ENCODE data around the gene CNGB1.

The CNGB1 gene

DNA sequence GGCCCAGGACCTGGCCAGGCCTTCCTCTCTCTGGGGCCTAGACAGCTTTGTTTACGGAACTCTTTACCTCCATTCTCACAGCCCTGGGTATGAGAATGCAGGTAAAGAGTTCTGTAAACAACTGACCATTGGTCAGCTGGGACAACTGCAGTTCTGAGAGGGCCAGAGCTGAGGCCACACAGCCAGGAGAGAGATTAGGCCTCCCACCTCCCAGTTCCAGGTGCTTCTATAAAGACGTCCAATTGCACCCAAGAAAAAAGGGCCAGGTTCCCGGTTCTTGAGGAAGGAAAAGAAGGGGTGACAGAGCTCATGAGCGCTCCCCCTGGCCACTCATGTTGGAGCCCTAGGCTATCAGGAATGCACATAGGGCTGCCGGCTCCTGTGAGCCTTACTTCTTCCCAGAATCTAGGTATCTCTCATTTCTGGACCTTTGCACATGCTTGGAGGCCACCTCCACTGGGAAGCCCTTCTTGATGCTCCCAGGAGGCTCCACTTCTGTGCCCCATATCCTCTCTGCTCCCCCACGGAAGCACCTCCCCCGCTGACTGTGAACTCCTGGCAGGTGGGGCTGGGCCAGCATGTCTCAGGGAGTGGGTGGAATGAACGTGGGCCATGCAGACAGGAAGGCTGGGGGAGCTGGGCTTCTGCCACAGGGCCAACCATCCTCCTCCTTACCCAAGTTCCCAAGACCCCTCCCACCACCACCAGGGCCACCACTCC, 13.1 kb downstream of the CNGB1 start:
- no peak for DNase-seq (ENCODE audit: low spot score)
- TF ChIP-seq, protein P1, sequence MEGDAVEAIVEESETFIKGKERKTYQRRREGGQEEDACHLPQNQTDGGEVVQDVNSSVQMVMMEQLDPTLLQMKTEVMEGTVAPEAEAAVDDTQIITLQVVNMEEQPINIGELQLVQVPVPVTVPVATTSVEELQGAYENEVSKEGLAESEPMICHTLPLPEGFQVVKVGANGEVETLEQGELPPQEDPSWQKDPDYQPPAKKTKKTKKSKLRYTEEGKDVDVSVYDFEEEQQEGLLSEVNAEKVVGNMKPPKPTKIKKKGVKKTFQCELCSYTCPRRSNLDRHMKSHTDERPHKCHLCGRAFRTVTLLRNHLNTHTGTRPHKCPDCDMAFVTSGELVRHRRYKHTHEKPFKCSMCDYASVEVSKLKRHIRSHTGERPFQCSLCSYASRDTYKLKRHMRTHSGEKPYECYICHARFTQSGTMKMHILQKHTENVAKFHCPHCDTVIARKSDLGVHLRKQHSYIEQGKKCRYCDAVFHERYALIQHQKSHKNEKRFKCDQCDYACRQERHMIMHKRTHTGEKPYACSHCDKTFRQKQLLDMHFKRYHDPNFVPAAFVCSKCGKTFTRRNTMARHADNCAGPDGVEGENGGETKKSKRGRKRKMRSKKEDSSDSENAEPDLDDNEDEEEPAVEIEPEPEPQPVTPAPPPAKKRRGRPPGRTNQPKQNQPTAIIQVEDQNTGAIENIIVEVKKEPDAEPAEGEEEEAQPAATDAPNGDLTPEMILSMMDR (IDR thresholded peaks at IDR 0.05; ENCODE audit: extremely low read depth, missing control alignments) = no peak

DNA sequence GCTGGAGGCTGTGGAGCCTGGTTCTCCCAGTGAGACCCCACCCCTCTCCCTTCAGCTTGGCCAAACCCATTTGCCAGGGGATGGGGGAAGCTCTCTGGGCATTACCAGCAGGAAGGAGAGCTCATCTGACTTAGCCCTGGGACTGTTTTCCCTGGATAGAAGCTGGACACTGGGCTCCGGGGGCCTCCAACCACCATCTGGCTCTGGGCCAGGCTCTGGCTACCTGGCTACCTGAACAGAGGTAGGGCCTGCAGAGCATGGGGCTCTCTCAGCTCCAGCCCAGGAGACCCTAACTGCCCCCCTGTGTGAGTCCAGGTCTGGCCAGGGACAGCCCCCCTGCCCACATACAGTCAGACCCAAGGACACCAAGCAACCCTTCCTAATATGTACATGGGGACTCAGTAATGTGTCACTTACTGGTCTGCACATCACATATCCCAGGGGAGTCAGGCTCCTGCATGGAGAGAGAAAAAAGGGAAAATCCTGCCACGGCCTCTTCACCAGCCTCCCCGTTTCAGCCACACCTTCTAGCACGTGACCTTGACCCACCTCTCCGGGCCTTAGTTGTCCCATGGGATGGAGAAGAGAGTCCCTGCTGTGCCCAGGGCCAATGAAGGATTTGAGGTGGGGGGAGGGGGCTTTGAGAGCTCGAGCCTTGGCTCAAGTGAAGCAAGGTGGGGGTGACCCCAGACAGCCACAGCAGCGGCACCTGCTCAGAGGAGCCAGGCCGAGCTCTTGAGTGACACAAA, 13.8 kb downstream of the CNGB1 start:
- DNase-seq (ENCODE audit: low spot score) = no peak
- TF ChIP-seq, protein P1 (IDR thresholded peaks at IDR 0.05; ENCODE audit: extremely low read depth, missing control alignments) = no peak

DNA sequence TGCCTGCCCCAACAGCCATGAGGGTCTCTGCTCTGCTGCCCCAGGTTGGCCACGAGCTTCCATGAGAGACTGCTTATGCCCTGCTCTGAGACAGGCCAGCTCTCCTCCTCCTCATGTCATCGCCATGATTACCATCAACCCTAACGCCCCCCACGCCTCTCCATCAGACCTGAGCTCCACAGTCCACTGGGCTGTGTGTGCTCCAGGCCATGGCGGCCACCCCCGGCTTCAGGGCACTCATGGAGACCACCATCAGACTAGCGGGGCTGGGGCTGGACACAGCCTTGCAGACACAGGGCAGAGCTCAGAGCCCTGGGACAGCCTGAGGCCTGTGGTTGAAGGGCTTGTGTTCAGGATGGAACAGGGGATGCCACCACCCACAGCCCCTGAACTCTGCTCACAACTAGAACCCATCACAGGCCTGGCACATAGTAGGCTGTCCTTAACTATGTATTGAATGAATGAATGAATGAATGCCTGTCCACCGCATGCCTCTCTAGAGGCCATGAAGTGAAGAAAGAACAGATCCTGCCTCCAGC, 14.6 kb downstream of the CNGB1 start:
- DNase-seq (ENCODE audit: low spot score) = no peak
- TF ChIP-seq, protein P1 (IDR thresholded peaks at IDR 0.05; ENCODE audit: extremely low read depth, missing control alignments) = no peak

DNA sequence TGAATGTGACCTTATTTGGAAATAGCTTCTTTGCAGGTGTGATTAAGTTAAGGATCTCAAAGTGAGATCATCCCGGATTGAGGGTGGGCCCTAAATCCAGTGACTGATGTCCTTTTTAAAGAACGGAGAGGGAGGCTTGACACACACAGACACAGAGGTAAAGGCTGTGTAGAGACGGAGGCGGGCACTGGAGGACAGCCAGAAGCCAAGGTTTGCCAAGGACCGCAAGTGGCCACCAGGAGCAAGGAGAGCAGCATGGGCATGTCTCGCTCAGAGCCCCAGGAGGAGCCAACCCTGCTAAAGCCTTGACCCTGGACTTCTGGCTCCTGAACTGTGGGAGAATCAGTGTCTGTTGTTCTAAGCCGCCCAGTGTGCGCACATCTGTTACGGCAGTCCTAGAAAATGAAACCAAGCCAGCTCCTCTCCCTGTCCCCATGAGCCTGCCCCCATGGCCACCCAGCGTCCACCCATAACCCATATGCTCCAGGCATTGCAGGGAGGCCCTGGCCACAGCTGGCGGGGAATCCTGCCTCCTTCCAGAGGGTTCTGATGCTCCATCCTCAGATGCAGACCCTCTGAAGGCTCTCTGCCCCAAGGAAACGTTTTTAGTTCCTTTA, 15.2 kb downstream of the CNGB1 start:
- no peak for DNase-seq (ENCODE audit: low spot score)
- TF ChIP-seq, protein P1 (IDR thresholded peaks at IDR 0.05; ENCODE audit: extremely low read depth, missing control alignments) = no peak

DNA sequence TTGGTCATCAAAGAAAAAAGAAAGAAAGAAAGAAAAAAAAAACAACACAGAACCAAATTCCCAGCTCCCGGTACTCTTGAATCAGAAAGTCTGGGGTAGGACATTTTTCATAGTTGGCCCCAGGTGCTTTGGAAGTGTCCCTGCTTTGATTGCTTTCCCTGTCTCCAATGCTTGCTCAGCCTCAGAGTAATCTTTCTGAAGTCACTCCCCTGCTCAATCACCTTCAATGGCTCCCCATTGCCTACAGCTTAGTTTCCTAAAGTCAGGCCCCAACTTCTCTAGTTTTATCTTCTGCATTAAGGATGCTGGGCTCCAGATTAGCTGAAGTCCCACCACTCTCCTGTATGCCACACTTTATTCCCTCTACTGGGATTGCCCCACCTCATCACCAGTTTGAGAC, 17.1 kb downstream of the CNGB1 start:
- TF ChIP-seq, protein P1 (IDR thresholded peaks at IDR 0.05; ENCODE audit: extremely low read depth, missing control alignments) = no peak
- no peak for DNase-seq (ENCODE audit: low spot score)

DNA sequence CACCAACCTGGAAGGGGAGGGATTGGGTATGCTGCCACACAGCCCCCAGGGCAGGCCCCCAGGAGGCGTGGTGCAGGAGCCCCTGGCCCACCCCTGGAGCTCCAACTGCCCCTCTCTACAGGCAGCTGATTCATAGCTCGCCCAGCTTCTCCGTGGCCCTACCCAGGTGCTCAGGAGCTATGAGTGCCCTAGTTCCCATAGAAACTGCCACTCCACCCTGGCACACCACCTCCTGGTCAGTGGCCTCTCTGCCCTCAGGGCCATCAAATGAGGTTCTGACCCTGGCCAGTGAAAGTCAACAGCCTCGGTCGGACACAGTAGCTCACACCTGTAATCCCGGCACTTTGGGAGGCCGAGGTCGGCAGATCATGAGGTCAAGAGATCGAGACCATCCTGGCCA, 18.0 kb downstream of the CNGB1 start:
- DNase-seq (ENCODE audit: low spot score) = no peak

More for the DNA sequence above, 18.0 kb downstream of the CNGB1 start:
- TF ChIP-seq, protein P1 (IDR thresholded peaks at IDR 0.05; ENCODE audit: extremely low read depth, missing control alignments) = no peak

Measured in GM20000 (cell line).